Measurements from ENCODE around the gene RPS6KB2. TPM values are rescaled to one million over a fixed set of nuclear protein-coding genes. Genes with fewer than 3 reads are reported as not detected.

The RPS6KB2 gene
- total RNA-seq, 1 experiment from 2014 or later = 23.6 TPM

Small RNAs within 50 kb of the gene (small RNA-seq; reads per million reads assigned to genes)
- gene RNU6-1238P = 0 to 0.06 reads per million in 2 experiments

Other genes starting within 250 kb of the RPS6KB2 start
- gene GRK2, start 162.0 kb upstream of the RPS6KB2 start, total RNA-seq (2014; rRNA removed; shearing (Covaris generic)) = 39.2 and 40.7 TPM in 2 replicates
- 14.3 and 21.2 TPM in 2 replicates for gene ANKRD13D, start 139.2 kb upstream of the RPS6KB2 start, total RNA-seq (2014; rRNA removed; shearing (Covaris generic))
- 5.0 and 8.6 TPM in 2 replicates for gene SSH3, start 125.0 kb upstream of the RPS6KB2 start, total RNA-seq (2014; rRNA removed; shearing (Covaris generic))
- 62.8 and 75.5 TPM in 2 replicates for gene POLD4, start 74.9 kb upstream of the RPS6KB2 start, total RNA-seq (2014; rRNA removed; shearing (Covaris generic))
- gene CLCF1, start 54.9 kb upstream of the RPS6KB2 start, total RNA-seq (2014; rRNA removed; shearing (Covaris generic)) = 4.9 and 5.3 TPM in 2 replicates
- gene RAD9A, start 36.5 kb upstream of the RPS6KB2 start, total RNA-seq (2014; rRNA removed; shearing (Covaris generic)) = 4.2 and 5.9 TPM in 2 replicates
- gene PPP1CA, start 26.6 kb upstream of the RPS6KB2 start, total RNA-seq (2014; rRNA removed; shearing (Covaris generic)) = 137 and 159 TPM in 2 replicates
- gene TBC1D10C, start 24.4 kb upstream of the RPS6KB2 start, total RNA-seq (2014; rRNA removed; shearing (Covaris generic)) = not detected in 2 replicates
- gene CARNS1, start 12.8 kb upstream of the RPS6KB2 start, total RNA-seq (2014; rRNA removed; shearing (Covaris generic)) = 0.09 and 0.12 TPM in 2 replicates
- gene PTPRCAP, start 9.2 kb downstream of the RPS6KB2 start, total RNA-seq (2014; rRNA removed; shearing (Covaris generic)) = not detected in 2 replicates
- gene CORO1B, start 15.0 kb downstream of the RPS6KB2 start, total RNA-seq (2014; rRNA removed; shearing (Covaris generic)) = 29.2 and 33.0 TPM in 2 replicates
- gene GPR152, start 24.2 kb downstream of the RPS6KB2 start, total RNA-seq (2014; rRNA removed; shearing (Covaris generic)) = not detected in 2 replicates
- gene CABP4, start 26.9 kb downstream of the RPS6KB2 start, total RNA-seq (2014; rRNA removed; shearing (Covaris generic)) = 3.2 and 4.1 TPM in 2 replicates
- 7.4 and 19.9 TPM in 2 replicates for gene TMEM134, start 40.8 kb downstream of the RPS6KB2 start, total RNA-seq (2014; rRNA removed; shearing (Covaris generic))
- gene AIP, start 54.5 kb downstream of the RPS6KB2 start, total RNA-seq (2014; rRNA removed; shearing (Covaris generic)) = 49.2 and 49.5 TPM in 2 replicates
- 24.5 TPM in 2 replicates for gene PITPNM1, start 76.9 kb downstream of the RPS6KB2 start, total RNA-seq (2014; rRNA removed; shearing (Covaris generic))
- 25.1 and 29.6 TPM in 2 replicates for gene CDK2AP2, start 79.7 kb downstream of the RPS6KB2 start, total RNA-seq (2014; rRNA removed; shearing (Covaris generic))
- not detected in 2 replicates for gene CABP2, start 95.0 kb downstream of the RPS6KB2 start, total RNA-seq (2014; rRNA removed; shearing (Covaris generic))
- 665 and 811 TPM in 2 replicates for gene GSTP1, start 155.3 kb downstream of the RPS6KB2 start, total RNA-seq (2014; rRNA removed; shearing (Covaris generic))
- gene NDUFV1, start 178.4 kb downstream of the RPS6KB2 start, total RNA-seq (2014; rRNA removed; shearing (Covaris generic)) = 152 and 162 TPM in 2 replicates
- gene NUDT8, start 201.4 kb downstream of the RPS6KB2 start, total RNA-seq (2014; rRNA removed; shearing (Covaris generic)) = 3.5 and 6.9 TPM in 2 replicates
- gene TBX10, start 211.3 kb downstream of the RPS6KB2 start, total RNA-seq (2014; rRNA removed; shearing (Covaris generic)) = not detected in 2 replicates
- gene ACY3, start 222.2 kb downstream of the RPS6KB2 start, total RNA-seq (2014; rRNA removed; shearing (Covaris generic)) = not detected in 2 replicates
- not detected in 2 replicates for gene ALDH3B2, start 246.1 kb downstream of the RPS6KB2 start, total RNA-seq (2014; rRNA removed; shearing (Covaris generic))

All from NCI-H460 (cell line).